Measurements from ENCODE around the gene PPP4R1. TPM values are rescaled to one million over a fixed set of nuclear protein-coding genes. Genes with fewer than 3 reads are reported as not detected.

PPP4R1 gene
- polyA plus RNA-seq, 1 donor from 2014 or later: 127 TPM

GRCh38 chr18:9516437-9517064, 97.8 kb downstream of the PPP4R1 start:
- peak; percentile 80 for TF ChIP-seq RAD21 (conservative IDR thresholded peaks at IDR 0.05)
- peak; percentile 80 for TF ChIP-seq SMC3 (conservative IDR thresholded peaks at IDR 0.05; ENCODE audit: poor library complexity)
- TF ChIP-seq CTCF (IDR thresholded peaks at IDR 0.05; ENCODE audit: poor library complexity, severe bottlenecking): peak; percentile 84
- no peak for TF ChIP-seq TAF1 (IDR thresholded peaks at IDR 0.05; ENCODE audit: low read depth)
- no peak for TF ChIP-seq MXI1 (conservative IDR thresholded peaks at IDR 0.05; ENCODE audit: poor library complexity, severe bottlenecking)
- TF ChIP-seq POLR2AphosphoS5 (IDR thresholded peaks at IDR 0.05): no peak
- no peak for TF ChIP-seq REST (IDR thresholded peaks at IDR 0.05; ENCODE audit: borderline replicate concordance)
- TF ChIP-seq EZH2 (IDR thresholded peaks at IDR 0.05; ENCODE audit: borderline replicate concordance, insufficient read depth, low read length, poor library complexity, severe bottlenecking): no peak
- no peak for TF ChIP-seq EP300 (conservative IDR thresholded peaks at IDR 0.05; ENCODE audit: poor library complexity, severe bottlenecking)
- no peaks in the 10 kb centered on the region for H3K9me3 ChIP-seq (ENCODE audit: low read length)
- H3K27me3 ChIP-seq (ENCODE audit: insufficient read depth, low read depth, low read length): no peaks in the 10 kb centered on the region
- no peak overlapping the region for H2AFZ ChIP-seq (ENCODE audit: low read depth, low read length)
- no peak overlapping the region for H3K4me3 ChIP-seq (ENCODE audit: low read length)
- no peaks in the 10 kb centered on the region for H3F3A ChIP-seq (ENCODE audit: insufficient read depth, low read length, poor library complexity, severe bottlenecking)
- H3K9ac ChIP-seq (ENCODE audit: low read length): no peak overlapping the region
- H3K27ac ChIP-seq (ENCODE audit: low read length): no peak overlapping the region
- no peaks in the 10 kb centered on the region for H3K9me2 ChIP-seq (ENCODE audit: insufficient read depth, low read length)
- H3K4me2 ChIP-seq (ENCODE audit: low read length): no peak overlapping the region
- no peaks in the 10 kb centered on the region for H3K36me3 ChIP-seq (ENCODE audit: insufficient read depth, low read length)
- no peaks in the 10 kb centered on the region for H4K20me1 ChIP-seq (ENCODE audit: insufficient read depth)
- H3K79me2 ChIP-seq (replicated peaks; ENCODE audit: insufficient read depth, low read length): no peaks in the 10 kb centered on the region

GRCh38 chr18:9513971-9514512, 100.3 kb downstream of the PPP4R1 start:
- H2AFZ ChIP-seq (ENCODE audit: low read depth, low read length): no peak overlapping the region
- no peaks in the 10 kb centered on the region for H3K9me3 ChIP-seq (ENCODE audit: low read length)
- H3K4me2 ChIP-seq (ENCODE audit: low read length): no peak overlapping the region
- H3K27ac ChIP-seq (ENCODE audit: low read length): no peak overlapping the region
- no peaks in the 10 kb centered on the region for H4K20me1 ChIP-seq (ENCODE audit: insufficient read depth)
- TF ChIP-seq RAD21 (conservative IDR thresholded peaks at IDR 0.05): no peak
- no peak for TF ChIP-seq MXI1 (conservative IDR thresholded peaks at IDR 0.05; ENCODE audit: poor library complexity, severe bottlenecking)
- TF ChIP-seq EZH2 (IDR thresholded peaks at IDR 0.05; ENCODE audit: borderline replicate concordance, insufficient read depth, low read length, poor library complexity, severe bottlenecking): no peak
- TF ChIP-seq TAF1 (IDR thresholded peaks at IDR 0.05; ENCODE audit: low read depth): no peak
- TF ChIP-seq SMC3 (conservative IDR thresholded peaks at IDR 0.05; ENCODE audit: poor library complexity): no peak
- TF ChIP-seq POLR2AphosphoS5 (IDR thresholded peaks at IDR 0.05): no peak
- no peak for TF ChIP-seq EP300 (conservative IDR thresholded peaks at IDR 0.05; ENCODE audit: poor library complexity, severe bottlenecking)
- TF ChIP-seq CTCF (IDR thresholded peaks at IDR 0.05; ENCODE audit: poor library complexity, severe bottlenecking): no peak
- no peak for TF ChIP-seq REST (IDR thresholded peaks at IDR 0.05; ENCODE audit: borderline replicate concordance)
- H3K27me3 ChIP-seq (ENCODE audit: insufficient read depth, low read depth, low read length): no peaks in the 10 kb centered on the region
- H3K79me2 ChIP-seq (replicated peaks; ENCODE audit: insufficient read depth, low read length): no peaks in the 10 kb centered on the region
- no peaks in the 10 kb centered on the region for H3F3A ChIP-seq (ENCODE audit: insufficient read depth, low read length, poor library complexity, severe bottlenecking)
- no peak overlapping the region for H3K9ac ChIP-seq (ENCODE audit: low read length)
- H3K9me2 ChIP-seq (ENCODE audit: insufficient read depth, low read length): no peaks in the 10 kb centered on the region
- H3K4me3 ChIP-seq (ENCODE audit: low read length): no peak overlapping the region
- H3K36me3 ChIP-seq (ENCODE audit: insufficient read depth, low read length): no peaks in the 10 kb centered on the region

Data from neural cell (in vitro differentiated cells).